ENCODE data around the gene SIL1.
"Not testable (repeated sequence)": the region's sequence is repeated elsewhere in the genome, so short reads cannot be mapped to it uniquely, and the experiment has no call there.

SIL1 gene

GRCh38 chr5:139027150-139027549 lies 171.0 kb downstream of the SIL1 start:
- no peak for ATAC-seq (ENCODE audit: low read depth)
- Mint-ChIP-seq H3K4me1 (no peaks in the 10 kb centered on the region), H3K36me3 (peaks cover 17% of the 10 kb centered on the region), H3K9me3 (no peaks in the 10 kb centered on the region), H3K4me3 (no peak overlapping the region), H3K27ac (no peak overlapping the region), H3K27me3 (no peaks in the 10 kb centered on the region)
- no peak for DNase-seq (ENCODE audit: low spot score in 2 of 2)

GRCh38 chr5:139025651-139026050 lies 172.5 kb downstream of the SIL1 start:
- ATAC-seq (ENCODE audit: low read depth) = no peak
- no peaks in the 10 kb centered on the region for H3K4me1 Mint-ChIP-seq
- no peak overlapping the region for H3K27ac Mint-ChIP-seq
- peaks cover 25% of the 10 kb centered on the region for H3K36me3 Mint-ChIP-seq
- H3K27me3 Mint-ChIP-seq = no peaks in the 10 kb centered on the region
- no peak overlapping the region for H3K4me3 Mint-ChIP-seq
- H3K9me3 Mint-ChIP-seq = no peaks in the 10 kb centered on the region
- DNase-seq (ENCODE audit: low spot score in 2 of 2) = no peak

- Mint-ChIP-seq H3K27me3 (no peaks in the 10 kb centered on the region), H3K4me1 (no peaks in the 10 kb centered on the region), H3K9me3 (no peaks in the 10 kb centered on the region), H3K27ac (no peak overlapping the region), H3K36me3 (peaks cover 34% of the 10 kb centered on the region), H3K4me3 (no peak overlapping the region)
- no peak for ATAC-seq (ENCODE audit: low read depth)
- DNase-seq (ENCODE audit: low spot score in 2 of 2) = no peak
Measured at GRCh38 chr5:139023286-139023685, 174.9 kb downstream of the SIL1 start.

GRCh38 chr5:139022528-139022927 lies 175.6 kb downstream of the SIL1 start:
- peaks cover 38% of the 10 kb centered on the region for H3K36me3 Mint-ChIP-seq

GRCh38 chr5:139021346-139021745 lies 176.8 kb downstream of the SIL1 start:
- H3K4me1 Mint-ChIP-seq = no peaks in the 10 kb centered on the region
- no peak overlapping the region for H3K4me3 Mint-ChIP-seq
- DNase-seq (ENCODE audit: low spot score in 2 of 2) = no peak
- no peak for ATAC-seq (ENCODE audit: low read depth)
- no peak overlapping the region for H3K27ac Mint-ChIP-seq
- peaks cover 41% of the 10 kb centered on the region for H3K36me3 Mint-ChIP-seq
- H3K9me3 Mint-ChIP-seq = no peaks in the 10 kb centered on the region
- H3K27me3 Mint-ChIP-seq = no peaks in the 10 kb centered on the region

More at GRCh38 chr5:139022528-139022927, 175.6 kb downstream of the SIL1 start:
- ATAC-seq (ENCODE audit: low read depth) (no peak), DNase-seq (ENCODE audit: low spot score in 2 of 2) (no peak)
- H3K27ac Mint-ChIP-seq = no peak overlapping the region
- no peaks in the 10 kb centered on the region for H3K4me1 Mint-ChIP-seq
- H3K4me3 Mint-ChIP-seq = no peak overlapping the region
- no peaks in the 10 kb centered on the region for H3K27me3 Mint-ChIP-seq
- no peaks in the 10 kb centered on the region for H3K9me3 Mint-ChIP-seq

- no peak for ATAC-seq (ENCODE audit: low read depth)
- H3K9me3 Mint-ChIP-seq = no peaks in the 10 kb centered on the region
Measured at GRCh38 chr5:139019880-139020279, 178.3 kb downstream of the SIL1 start.

GRCh38 chr5:139019211-139019610 lies 179.0 kb downstream of the SIL1 start:
- DNase-seq (ENCODE audit: low spot score in 2 of 2) (no peak), ATAC-seq (ENCODE audit: low read depth) (no peak)
- Mint-ChIP-seq H3K36me3 (peaks cover 48% of the 10 kb centered on the region), H3K27me3 (no peaks in the 10 kb centered on the region), H3K9me3 (no peaks in the 10 kb centered on the region), H3K4me3 (no peak overlapping the region), H3K27ac (no peak overlapping the region), H3K4me1 (no peaks in the 10 kb centered on the region)

More at GRCh38 chr5:139019880-139020279, 178.3 kb downstream of the SIL1 start:
- H3K27ac Mint-ChIP-seq = no peak overlapping the region
- DNase-seq (ENCODE audit: low spot score in 2 of 2) = no peak
- peaks cover 48% of the 10 kb centered on the region for H3K36me3 Mint-ChIP-seq
- no peaks in the 10 kb centered on the region for H3K4me1 Mint-ChIP-seq
- H3K27me3 Mint-ChIP-seq = no peaks in the 10 kb centered on the region
- no peak overlapping the region for H3K4me3 Mint-ChIP-seq

- H3K36me3 Mint-ChIP-seq = peaks cover 49% of the 10 kb centered on the region
- no peak overlapping the region for H3K4me3 Mint-ChIP-seq
- no peaks in the 10 kb centered on the region for H3K4me1 Mint-ChIP-seq
- DNase-seq (ENCODE audit: low spot score in 2 of 2) (no peak), ATAC-seq (ENCODE audit: low read depth) (no peak)
- no peak overlapping the region for H3K27ac Mint-ChIP-seq
- H3K27me3 Mint-ChIP-seq = no peaks in the 10 kb centered on the region
- no peaks in the 10 kb centered on the region for H3K9me3 Mint-ChIP-seq
Measured at GRCh38 chr5:139017624-139018023, 180.5 kb downstream of the SIL1 start.

- no peak for DNase-seq (ENCODE audit: low spot score in 2 of 2)
- no peak for ATAC-seq (ENCODE audit: low read depth)
- Mint-ChIP-seq H3K9me3 (no peaks in the 10 kb centered on the region), H3K27me3 (no peaks in the 10 kb centered on the region), H3K27ac (no peak overlapping the region), H3K4me3 (no peak overlapping the region), H3K4me1 (no peaks in the 10 kb centered on the region), H3K36me3 (peaks cover 48% of the 10 kb centered on the region)
Measured at GRCh38 chr5:139016186-139016585, 182.0 kb downstream of the SIL1 start.

- DNase-seq (ENCODE audit: low spot score in 2 of 2) (no peak), ATAC-seq (ENCODE audit: low read depth) (no peak)
- Mint-ChIP-seq H3K4me3 (no peak overlapping the region), H3K36me3 (peaks cover 36% of the 10 kb centered on the region), H3K4me1 (no peaks in the 10 kb centered on the region), H3K27ac (no peak overlapping the region), H3K27me3 (no peaks in the 10 kb centered on the region), H3K9me3 (no peaks in the 10 kb centered on the region)
Measured at GRCh38 chr5:139014726-139015125, 183.4 kb downstream of the SIL1 start.

- no peak overlapping the region for H3K4me3 Mint-ChIP-seq
- H3K27me3 Mint-ChIP-seq = no peaks in the 10 kb centered on the region
- H3K9me3 Mint-ChIP-seq = no peaks in the 10 kb centered on the region
- ATAC-seq (ENCODE audit: low read depth) (no peak), DNase-seq (ENCODE audit: low spot score in 2 of 2) (no peak)
- no peaks in the 10 kb centered on the region for H3K4me1 Mint-ChIP-seq
- peaks cover 25% of the 10 kb centered on the region for H3K36me3 Mint-ChIP-seq
- H3K27ac Mint-ChIP-seq = no peak overlapping the region
Measured at GRCh38 chr5:139012176-139012575, 186.0 kb downstream of the SIL1 start.

GRCh38 chr5:139011156-139011555 lies 187.0 kb downstream of the SIL1 start:
- not testable (repeated sequence) for H3K27me3 Mint-ChIP-seq; ATAC-seq (ENCODE audit: low read depth); DNase-seq (ENCODE audit: low spot score in 2 of 2); H3K9me3 Mint-ChIP-seq; H3K27ac Mint-ChIP-seq; H3K4me1 Mint-ChIP-seq
- H3K36me3 Mint-ChIP-seq = peaks cover 18% of the 10 kb centered on the region
- peak overlapping the region; percentile 59 for H3K4me3 Mint-ChIP-seq

GRCh38 chr5:139004374-139005307 lies 193.5 kb downstream of the SIL1 start:
- Mint-ChIP-seq H3K27me3 (no peaks in the 10 kb centered on the region), H3K4me3 (no peak overlapping the region), H3K4me1 (no peaks in the 10 kb centered on the region), H3K36me3 (peaks cover 14% of the 10 kb centered on the region), H3K9me3 (no peaks in the 10 kb centered on the region), H3K27ac (no peak overlapping the region)
- ATAC-seq (ENCODE audit: low read depth) = no peak
- no peak for DNase-seq (ENCODE audit: low spot score in 2 of 2)

- DNase-seq (ENCODE audit: low spot score in 2 of 2) = no peak
- ATAC-seq (ENCODE audit: low read depth) = no peak
- peaks cover 23% of the 10 kb centered on the region for H3K36me3 Mint-ChIP-seq
Measured at GRCh38 chr5:138999674-139000073, 198.5 kb downstream of the SIL1 start.

GRCh38 chr5:138998521-138998920 lies 199.6 kb downstream of the SIL1 start:
- H3K27me3 Mint-ChIP-seq = no peaks in the 10 kb centered on the region
- H3K36me3 Mint-ChIP-seq = peaks cover 20% of the 10 kb centered on the region
- H3K9me3 Mint-ChIP-seq = peaks cover 2% of the 10 kb centered on the region
- no peak overlapping the region for H3K4me3 Mint-ChIP-seq
- ATAC-seq (ENCODE audit: low read depth) (no peak), DNase-seq (ENCODE audit: low spot score in 2 of 2) (no peak)
- H3K27ac Mint-ChIP-seq = no peak overlapping the region
- H3K4me1 Mint-ChIP-seq = no peaks in the 10 kb centered on the region

More at GRCh38 chr5:138999674-139000073, 198.5 kb downstream of the SIL1 start:
- H3K27me3 Mint-ChIP-seq = no peaks in the 10 kb centered on the region
- H3K9me3 Mint-ChIP-seq = peaks cover 2% of the 10 kb centered on the region
- H3K4me1 Mint-ChIP-seq = no peaks in the 10 kb centered on the region
- H3K27ac Mint-ChIP-seq = no peak overlapping the region
- no peak overlapping the region for H3K4me3 Mint-ChIP-seq

All from memory B cell (primary cell).